ENCODE results near the gene PRKCE.

PRKCE gene

DNA sequence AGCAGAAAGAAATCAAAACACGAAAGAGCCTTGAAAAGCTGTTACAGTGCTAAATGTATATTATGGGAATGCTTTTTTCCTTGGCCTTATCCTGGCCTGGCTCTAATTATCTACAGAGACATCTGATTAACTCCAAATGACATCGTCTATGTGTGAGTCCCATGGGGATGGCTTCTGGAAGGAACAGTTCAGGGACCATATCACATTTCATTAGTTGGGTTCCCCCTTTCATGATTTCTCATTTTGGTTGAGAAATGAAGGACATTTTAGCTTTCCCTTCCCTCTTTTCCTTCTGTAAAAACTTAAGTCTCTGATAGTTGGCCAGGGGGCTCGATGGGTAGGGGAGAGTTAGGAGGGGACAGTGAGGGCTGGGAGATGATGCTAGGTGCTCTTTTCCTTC, 116.7 kb downstream of the PRKCE start:
- DNase-seq (ENCODE audit: low read depth), result no peak
- TF ChIP-seq, protein P1, sequence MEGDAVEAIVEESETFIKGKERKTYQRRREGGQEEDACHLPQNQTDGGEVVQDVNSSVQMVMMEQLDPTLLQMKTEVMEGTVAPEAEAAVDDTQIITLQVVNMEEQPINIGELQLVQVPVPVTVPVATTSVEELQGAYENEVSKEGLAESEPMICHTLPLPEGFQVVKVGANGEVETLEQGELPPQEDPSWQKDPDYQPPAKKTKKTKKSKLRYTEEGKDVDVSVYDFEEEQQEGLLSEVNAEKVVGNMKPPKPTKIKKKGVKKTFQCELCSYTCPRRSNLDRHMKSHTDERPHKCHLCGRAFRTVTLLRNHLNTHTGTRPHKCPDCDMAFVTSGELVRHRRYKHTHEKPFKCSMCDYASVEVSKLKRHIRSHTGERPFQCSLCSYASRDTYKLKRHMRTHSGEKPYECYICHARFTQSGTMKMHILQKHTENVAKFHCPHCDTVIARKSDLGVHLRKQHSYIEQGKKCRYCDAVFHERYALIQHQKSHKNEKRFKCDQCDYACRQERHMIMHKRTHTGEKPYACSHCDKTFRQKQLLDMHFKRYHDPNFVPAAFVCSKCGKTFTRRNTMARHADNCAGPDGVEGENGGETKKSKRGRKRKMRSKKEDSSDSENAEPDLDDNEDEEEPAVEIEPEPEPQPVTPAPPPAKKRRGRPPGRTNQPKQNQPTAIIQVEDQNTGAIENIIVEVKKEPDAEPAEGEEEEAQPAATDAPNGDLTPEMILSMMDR (IDR thresholded peaks at IDR 0.05; ENCODE audit: control insufficient read depth, insufficient read depth, low read depth, low read length, missing control alignments), result no peak
- H3K4me3 ChIP-seq (ENCODE audit: control insufficient read depth, low read depth, low read length), result no peak overlapping the region

DNA sequence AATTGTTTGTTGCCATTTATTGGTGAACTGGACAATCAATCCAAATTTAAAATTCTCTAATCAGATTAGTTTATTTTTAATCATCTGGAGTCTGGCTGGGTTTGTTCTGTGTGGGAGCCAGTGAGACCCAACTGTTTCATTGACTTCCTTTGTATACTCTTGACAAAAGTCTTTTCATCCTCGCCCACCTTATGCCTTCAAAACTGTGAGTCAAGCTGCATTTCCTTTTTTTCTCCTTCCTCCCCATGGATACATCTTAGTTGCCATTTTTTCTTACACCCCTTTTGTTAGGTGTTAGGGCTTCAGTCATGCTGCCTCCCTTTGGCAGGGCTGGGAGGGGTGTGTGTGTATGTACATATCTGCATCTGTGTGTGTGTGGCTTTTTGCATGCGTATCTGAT, 117.6 kb downstream of the PRKCE start:
- DNase-seq (ENCODE audit: low read depth), result no peak
- no peak overlapping the region for H3K4me3 ChIP-seq (ENCODE audit: control insufficient read depth, low read depth, low read length)
- TF ChIP-seq, protein P1 (IDR thresholded peaks at IDR 0.05; ENCODE audit: control insufficient read depth, insufficient read depth, low read depth, low read length, missing control alignments), result no peak

DNA sequence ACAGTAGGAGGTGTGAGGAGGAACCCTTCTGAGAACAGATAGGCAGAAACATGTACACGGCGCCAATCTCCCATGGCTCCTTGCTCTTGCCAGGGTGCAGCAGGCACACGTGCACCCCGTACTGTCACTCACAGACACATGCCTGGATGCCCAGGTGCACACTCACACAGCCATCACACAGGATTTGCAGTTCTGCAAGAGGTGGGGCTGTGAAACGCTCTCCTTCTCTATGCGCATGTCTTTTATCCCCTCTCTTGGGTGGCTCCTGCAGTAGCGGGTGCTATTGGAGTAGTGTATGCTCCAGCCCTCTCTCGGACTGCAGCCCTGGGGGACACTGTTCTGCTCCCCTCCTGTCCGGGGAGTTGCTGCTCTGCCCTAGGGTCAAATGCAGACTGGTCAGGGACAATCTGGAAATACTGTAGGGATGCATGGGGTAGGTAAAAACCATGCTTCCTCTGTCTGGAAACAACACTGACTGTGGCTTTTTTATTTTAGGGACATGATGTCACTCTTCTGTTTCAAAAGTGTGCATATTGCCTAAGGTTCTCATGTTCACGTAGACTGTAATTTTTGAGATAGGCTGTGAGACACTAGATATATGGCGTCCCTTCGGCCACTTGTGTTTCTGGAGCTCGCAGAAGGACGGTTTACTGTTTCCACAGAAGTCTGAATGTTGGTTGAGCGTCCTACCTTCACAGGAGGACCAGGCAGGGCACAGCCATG, 118.5 kb downstream of the PRKCE start:
- no peak overlapping the region for H3K4me3 ChIP-seq (ENCODE audit: control insufficient read depth, low read depth, low read length)
- TF ChIP-seq, protein P1 (IDR thresholded peaks at IDR 0.05; ENCODE audit: control insufficient read depth, insufficient read depth, low read depth, low read length, missing control alignments), result no peak
- no peak for DNase-seq (ENCODE audit: low read depth)

DNA sequence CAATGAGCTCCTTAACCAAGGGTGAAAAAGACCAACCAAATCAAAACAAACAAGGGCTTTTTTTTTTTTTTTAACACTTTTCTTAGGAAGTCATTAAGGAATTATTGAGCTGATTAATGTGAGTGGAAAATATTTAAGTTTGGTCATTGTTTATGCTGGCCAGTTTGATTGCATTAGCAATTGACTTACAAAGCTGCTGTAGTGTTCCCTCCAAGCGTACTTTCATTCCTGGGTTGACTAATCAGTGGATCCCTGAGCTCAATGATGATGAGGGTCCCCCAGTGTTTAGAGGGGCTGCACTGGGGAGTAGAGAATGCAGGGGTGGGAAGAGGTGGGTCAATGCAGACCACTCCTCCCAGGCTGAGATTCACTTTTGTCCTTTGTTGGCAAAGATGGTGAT, 119.3 kb downstream of the PRKCE start:
- TF ChIP-seq, protein P1 (IDR thresholded peaks at IDR 0.05; ENCODE audit: control insufficient read depth, insufficient read depth, low read depth, low read length, missing control alignments), result no peak
- H3K4me3 ChIP-seq (ENCODE audit: control insufficient read depth, low read depth, low read length), result no peak overlapping the region
- DNase-seq (ENCODE audit: low read depth), result no peak

DNA sequence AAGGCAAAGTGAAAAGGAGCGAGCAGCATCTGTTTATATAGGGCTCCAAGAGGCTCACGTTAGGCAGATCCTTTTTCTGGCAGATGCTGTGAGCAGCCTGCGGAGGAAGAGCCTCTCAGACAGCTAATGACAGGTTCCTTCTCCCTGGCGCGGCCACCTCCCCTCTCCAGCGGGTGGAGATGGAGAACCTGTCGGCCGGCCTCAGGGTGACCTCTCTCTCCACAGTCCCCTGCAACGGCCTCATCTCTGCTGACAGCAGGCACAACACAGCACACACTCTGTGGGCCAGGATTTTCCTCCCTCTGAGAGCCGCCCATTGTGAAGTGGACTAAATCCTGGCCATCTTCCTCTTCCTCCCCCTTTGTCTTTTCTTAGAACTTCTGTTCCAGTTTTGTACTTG, 119.8 kb downstream of the PRKCE start:
- H3K4me3 ChIP-seq (ENCODE audit: control insufficient read depth, low read depth, low read length), result no peak overlapping the region
- TF ChIP-seq, protein P1 (IDR thresholded peaks at IDR 0.05; ENCODE audit: control insufficient read depth, insufficient read depth, low read depth, low read length, missing control alignments), result no peak
- no peak for DNase-seq (ENCODE audit: low read depth)

DNA sequence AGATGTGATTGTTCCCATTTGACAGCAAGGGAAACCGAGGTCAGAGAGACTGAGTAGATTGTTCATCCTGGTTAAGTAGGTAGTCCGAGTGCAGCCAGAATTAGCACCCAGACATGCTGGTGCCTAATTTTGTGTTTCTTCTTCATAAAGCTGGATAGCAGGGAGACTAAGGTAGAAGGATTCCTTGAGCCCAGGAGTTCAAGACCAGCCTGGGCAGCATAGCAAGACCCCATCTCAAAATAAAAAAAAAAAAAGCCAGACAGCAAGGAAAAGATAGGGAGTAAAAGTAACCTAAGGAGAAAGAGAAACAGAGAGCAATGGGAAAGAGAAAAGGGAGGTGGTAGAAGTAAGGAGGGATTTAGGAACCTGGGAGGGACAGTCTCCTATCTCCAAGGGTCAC, 120.6 kb downstream of the PRKCE start:
- no peak overlapping the region for H3K4me3 ChIP-seq (ENCODE audit: control insufficient read depth, low read depth, low read length)
- TF ChIP-seq, protein P1 (IDR thresholded peaks at IDR 0.05; ENCODE audit: control insufficient read depth, insufficient read depth, low read depth, low read length, missing control alignments), result no peak
- no peak for DNase-seq (ENCODE audit: low read depth)
